ENCODE measurements around the gene FILIP1L.

The FILIP1L gene

DNA sequence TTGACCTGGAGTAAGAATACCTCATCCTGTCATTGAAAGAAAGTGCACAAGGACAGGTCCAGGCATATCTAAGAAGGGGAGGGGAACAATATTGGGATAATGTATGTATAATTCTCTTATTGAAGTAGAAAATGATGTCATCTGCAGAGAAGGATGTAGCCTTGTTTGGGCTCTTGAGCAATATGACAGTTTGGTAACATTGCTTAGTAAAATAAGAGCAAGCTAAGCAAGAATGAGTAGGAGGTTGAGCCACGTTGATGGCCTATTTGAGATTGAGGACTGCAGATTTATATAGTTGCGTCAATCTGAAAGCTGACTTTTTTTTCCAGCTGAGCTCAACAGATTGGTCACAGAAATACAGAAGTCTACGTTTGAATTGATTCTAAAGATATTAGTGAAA, 145.2 kb downstream of the FILIP1L start:
- TF ChIP-seq, protein P1, sequence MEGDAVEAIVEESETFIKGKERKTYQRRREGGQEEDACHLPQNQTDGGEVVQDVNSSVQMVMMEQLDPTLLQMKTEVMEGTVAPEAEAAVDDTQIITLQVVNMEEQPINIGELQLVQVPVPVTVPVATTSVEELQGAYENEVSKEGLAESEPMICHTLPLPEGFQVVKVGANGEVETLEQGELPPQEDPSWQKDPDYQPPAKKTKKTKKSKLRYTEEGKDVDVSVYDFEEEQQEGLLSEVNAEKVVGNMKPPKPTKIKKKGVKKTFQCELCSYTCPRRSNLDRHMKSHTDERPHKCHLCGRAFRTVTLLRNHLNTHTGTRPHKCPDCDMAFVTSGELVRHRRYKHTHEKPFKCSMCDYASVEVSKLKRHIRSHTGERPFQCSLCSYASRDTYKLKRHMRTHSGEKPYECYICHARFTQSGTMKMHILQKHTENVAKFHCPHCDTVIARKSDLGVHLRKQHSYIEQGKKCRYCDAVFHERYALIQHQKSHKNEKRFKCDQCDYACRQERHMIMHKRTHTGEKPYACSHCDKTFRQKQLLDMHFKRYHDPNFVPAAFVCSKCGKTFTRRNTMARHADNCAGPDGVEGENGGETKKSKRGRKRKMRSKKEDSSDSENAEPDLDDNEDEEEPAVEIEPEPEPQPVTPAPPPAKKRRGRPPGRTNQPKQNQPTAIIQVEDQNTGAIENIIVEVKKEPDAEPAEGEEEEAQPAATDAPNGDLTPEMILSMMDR (IDR thresholded peaks at IDR 0.05; ENCODE audit: low read depth, low read length): no peak

DNA sequence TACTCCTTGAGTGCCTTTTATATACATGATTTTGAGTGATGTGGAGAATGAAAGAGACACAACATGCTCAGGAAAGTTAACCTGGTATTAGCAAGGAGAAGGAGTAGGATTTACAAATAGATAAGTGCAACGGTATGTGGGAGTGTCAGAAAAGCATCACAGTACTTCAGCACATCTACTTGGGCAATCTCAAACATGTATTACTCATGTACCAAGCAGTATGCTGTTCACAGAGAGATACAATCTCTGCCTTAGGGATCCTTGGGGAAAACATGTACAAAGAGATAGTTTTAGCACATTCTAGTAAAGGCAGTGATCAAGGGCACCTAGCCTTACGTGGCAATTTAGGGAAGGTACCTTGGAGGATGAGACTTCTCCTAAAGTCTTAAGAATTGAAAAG, 146.5 kb downstream of the FILIP1L start:
- DNase-seq (ENCODE audit: low read depth in 2 of 2): peak; percentile 59 to 72
- TF ChIP-seq, protein P1 (IDR thresholded peaks at IDR 0.05; ENCODE audit: low read depth, low read length): no peak

More for the DNA sequence above, 145.2 kb downstream of the FILIP1L start:
- no peak overlapping the region for H3K4me3 ChIP-seq (replicated peaks in 1 of 2; ENCODE audit: low read depth in 2 of 2, low read length in 2 of 2)
- DNase-seq (ENCODE audit: low read depth in 2 of 2): peak in 1 of 2 donors; percentile 56

DNA sequence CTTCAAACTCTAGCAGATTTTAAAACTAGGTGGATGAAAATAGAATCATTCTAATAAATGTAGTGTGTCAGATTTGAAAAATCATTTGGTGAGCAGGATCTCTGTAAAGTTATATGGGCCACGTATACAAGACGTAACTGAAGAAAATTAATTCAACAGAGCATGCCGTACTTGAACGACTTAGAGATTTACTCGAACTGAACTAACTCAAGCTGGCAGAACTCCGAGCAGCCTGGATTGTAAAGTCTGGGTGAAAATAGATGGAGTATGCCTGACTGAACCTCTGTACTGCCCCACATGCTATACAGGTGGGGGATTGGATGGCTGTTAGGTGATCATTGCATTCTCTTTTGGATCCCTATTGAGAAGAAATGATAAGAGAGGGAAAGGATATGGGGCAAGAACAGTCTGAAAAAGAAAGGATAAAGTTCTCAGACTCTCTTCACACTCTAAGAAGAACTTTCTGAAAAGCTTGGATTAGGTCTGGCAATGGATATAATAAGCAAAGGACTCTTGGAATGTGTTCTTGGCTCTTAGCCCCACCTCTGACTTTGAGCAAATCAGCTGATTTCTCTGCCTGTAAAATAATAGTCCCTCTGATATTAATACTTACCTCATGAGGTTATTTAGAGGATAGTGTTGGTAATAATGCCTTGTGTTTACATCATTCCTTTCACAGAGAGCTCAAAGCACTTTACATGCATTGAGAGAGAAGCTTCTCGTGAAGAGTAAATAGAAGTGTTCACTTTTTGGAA, 147.5 kb downstream of the FILIP1L start:
- peak; percentile 46 to 86 for DNase-seq (ENCODE audit: low read depth in 2 of 2)
- H3K4me3 ChIP-seq (replicated peaks in 1 of 2; ENCODE audit: low read depth in 2 of 2, low read length in 2 of 2): no peak overlapping the region
- TF ChIP-seq, protein P1 (IDR thresholded peaks at IDR 0.05; ENCODE audit: low read depth, low read length): no peak

More for the DNA sequence above, 146.5 kb downstream of the FILIP1L start:
- no peak overlapping the region for H3K4me3 ChIP-seq (replicated peaks in 1 of 2; ENCODE audit: low read depth in 2 of 2, low read length in 2 of 2)

DNA sequence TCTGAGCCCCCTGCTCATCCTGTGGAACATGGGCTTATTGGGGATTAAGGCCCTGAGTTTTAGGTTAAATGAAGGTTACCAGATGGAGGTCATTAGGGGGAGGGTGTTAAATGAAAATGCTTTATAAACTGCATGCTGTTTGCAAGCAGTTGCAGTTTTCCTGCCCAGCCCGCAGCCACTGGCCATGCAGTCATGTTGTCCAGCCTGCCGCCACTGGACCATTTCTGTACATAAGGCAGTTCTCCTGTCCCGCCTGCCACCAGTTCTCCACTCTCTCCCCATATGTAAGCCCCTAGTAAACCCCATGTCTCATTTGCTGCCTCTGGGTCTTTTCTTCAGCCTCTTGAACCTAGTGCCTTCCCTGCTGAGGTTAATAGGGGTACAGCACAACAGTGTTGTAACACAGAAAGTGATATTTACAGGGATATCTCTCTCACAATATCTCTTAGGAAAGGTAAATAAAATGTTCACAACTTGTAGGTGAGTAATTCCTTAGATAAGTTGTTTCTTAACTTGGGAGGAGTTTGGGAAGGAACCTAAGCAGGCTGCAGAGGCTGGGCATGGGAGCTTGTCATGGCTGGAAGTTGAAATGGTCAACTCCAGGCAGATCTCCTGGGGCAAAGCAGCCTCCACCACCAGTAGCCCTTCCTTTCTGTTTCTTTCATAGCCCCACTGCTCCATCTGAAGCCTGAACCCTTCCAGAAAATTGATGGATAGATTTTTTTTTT, 148.5 kb downstream of the FILIP1L start:
- no peak for DNase-seq (ENCODE audit: low read depth in 2 of 2)
- TF ChIP-seq, protein P1 (IDR thresholded peaks at IDR 0.05; ENCODE audit: low read depth, low read length): no peak
- H3K4me3 ChIP-seq (replicated peaks in 1 of 2; ENCODE audit: low read depth in 2 of 2, low read length in 2 of 2): no peak overlapping the region

DNA sequence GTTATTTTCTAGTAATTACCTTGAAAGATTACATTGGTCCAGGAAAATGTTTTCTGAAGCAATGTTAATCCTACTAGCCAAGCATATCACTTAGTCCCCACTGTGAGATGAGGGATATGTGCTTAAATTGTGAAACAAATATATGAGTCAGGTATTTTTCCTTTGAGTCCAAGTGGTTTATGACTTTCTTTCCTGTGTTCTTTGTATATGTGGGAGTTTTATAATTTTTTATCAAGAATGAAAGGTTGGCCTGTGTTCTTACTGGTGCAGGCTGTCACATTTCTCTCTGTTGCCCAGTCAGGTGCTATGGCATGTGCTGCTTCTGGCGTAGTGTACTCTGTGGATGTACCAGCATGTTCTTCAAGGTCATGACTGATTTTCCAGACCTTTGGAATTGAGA, 149.2 kb downstream of the FILIP1L start:
- DNase-seq (ENCODE audit: low read depth in 2 of 2): peak; percentile 68 to 84
- TF ChIP-seq, protein P1 (IDR thresholded peaks at IDR 0.05; ENCODE audit: low read depth, low read length): no peak
- no peak overlapping the region for H3K4me3 ChIP-seq (replicated peaks in 1 of 2; ENCODE audit: low read depth in 2 of 2, low read length in 2 of 2)

DNA sequence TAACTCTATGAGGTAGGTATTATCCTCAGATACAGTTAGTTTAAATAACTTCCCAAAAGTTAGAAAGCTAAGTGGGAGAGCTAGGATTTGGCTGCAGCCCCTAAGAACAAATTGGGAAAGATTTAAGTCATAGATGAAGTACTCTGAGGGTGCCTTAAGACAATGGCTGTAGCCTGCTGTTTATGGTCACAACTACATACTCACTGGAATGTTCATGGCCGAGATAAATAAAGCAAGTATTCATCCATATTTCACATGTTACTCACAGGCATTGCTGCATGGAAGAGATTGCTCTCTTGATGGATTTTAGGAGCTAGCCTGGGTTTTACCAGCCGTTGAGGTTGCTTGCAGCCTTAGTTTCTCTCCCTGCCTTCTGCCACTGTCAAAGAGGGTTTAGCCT, 151.6 kb downstream of the FILIP1L start:
- no peak overlapping the region for H3K4me3 ChIP-seq (replicated peaks in 1 of 2; ENCODE audit: low read depth in 2 of 2, low read length in 2 of 2)
- peak; percentile 77 to 93 for DNase-seq (ENCODE audit: low read depth in 2 of 2)
- TF ChIP-seq, protein P1 (IDR thresholded peaks at IDR 0.05; ENCODE audit: low read depth, low read length): no peak
